Measurements from ENCODE around the gene ZSWIM3.

DNA sequence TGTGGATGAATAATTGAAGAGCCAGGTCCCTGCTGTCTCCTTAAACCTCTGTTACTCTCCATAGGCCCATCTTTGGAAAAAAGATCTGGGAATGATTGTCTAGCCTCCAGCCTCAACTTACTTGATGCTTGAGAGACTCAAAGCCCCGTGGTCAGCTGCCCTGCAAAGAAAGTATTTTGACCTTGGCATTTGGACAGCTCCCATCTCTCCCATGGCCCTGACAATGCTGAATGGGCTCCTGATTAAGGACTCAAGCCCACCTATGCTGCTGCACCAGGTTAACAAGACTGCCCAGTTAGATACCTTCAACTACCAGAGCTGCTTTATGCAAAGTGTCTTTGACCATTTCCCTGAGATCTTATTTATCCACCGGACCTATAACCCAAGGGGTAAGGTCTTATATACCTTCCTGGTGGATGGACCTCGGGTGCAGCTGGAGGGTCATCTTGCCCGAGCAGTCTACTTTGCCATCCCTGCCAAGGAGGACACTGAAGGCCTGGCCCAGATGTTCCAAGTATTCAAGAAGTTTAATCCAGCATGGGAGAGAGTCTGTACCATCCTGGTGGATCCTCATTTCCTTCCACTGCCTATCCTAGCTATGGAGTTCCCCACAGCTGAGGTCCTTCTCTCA lies 25.2 kb downstream of the ZSWIM3 start:
- no peak for TF ChIP-seq CTCF (IDR thresholded peaks at IDR 0.05)
- no peak for TF ChIP-seq POLR2A (IDR thresholded peaks at IDR 0.05)
